B cell (primary cell): ENCODE results near the gene TREML2. TPM values are rescaled to one million over a fixed set of nuclear protein-coding genes. Genes with fewer than 3 reads are reported as not detected.

ENCODE experiments used
- ATAC-seq: fragments of 200-7000 bp; cut with Tn5 transposase; one replicate; pipeline ENCODE4 v1.10.0; 2021; ENCODE audit warnings: low read depth, mild to moderate bottlenecking, moderate number of reproducible peaks, moderate library complexity
- CTCF ChIA-PET: fragments of 350-600 bp; sonication (Branson Sonifier 250); formaldehyde crosslinking; loops from one replicate; lab custom pipeline; 2021; ENCODE audit warnings: antibody characterized with exemption, inconsistent platforms; lab: Charles Lee
- POLR2A ChIA-PET: fragments of 350-600 bp; sonication (Branson Sonifier 250); formaldehyde crosslinking; loops from one replicate; lab custom pipeline; 2021; ENCODE audit warnings: antibody characterized with exemption; lab: Charles Lee
- DNase-seq: peaks from one replicate; pipeline ENCODE4 v3.0.0; 2013
- H2AFZ ChIP-seq: 2 replicates; pipeline ENCODE4 v1.6.1; 2012; ENCODE audit warnings: mild to moderate bottlenecking, low read depth, low read length; ENCODE audit not compliant: insufficient read depth, poor library complexity, severe bottlenecking
- H3K27ac ChIP-seq, 2 donors: 1 replicate in 1 of 2; 2 replicates in 1 of 2; pipeline ENCODE4 v1.5.1; 2012 to 2013; ENCODE audit warnings: low read length in 2 of 2, mild to moderate bottlenecking in 2 of 2, moderate library complexity in 1 of 2
- H3K27me3 ChIP-seq, 4 experiments: fragments of 200-600 bp in 1 of 4; sonication (generic) in 1 of 4; replicated peaks in 1 of 4; 1 replicate in 2 of 4; 2 replicates in 2 of 4; pipeline versions ENCODE4 v1.6.1 to v1.7.0; 2013 to 2016; ENCODE audit warnings: low read length in 3 of 4, mild to moderate bottlenecking in 2 of 4, mixed read lengths in 1 of 4, moderate library complexity in 1 of 4; ENCODE audit not compliant: insufficient read depth in 4 of 4, control insufficient read depth in 3 of 4; ENCODE audit errors: control extremely low read depth in 1 of 4
- H3K36me3 ChIP-seq, 2 experiments: replicated peaks in 1 of 2; 1 replicate in 1 of 2; 2 replicates in 1 of 2; pipeline versions ENCODE4 v1.6.1 to v1.7.1; 2013; ENCODE audit warnings: low read length in 1 of 2; ENCODE audit not compliant: insufficient read depth in 2 of 2, control insufficient read depth in 1 of 2; ENCODE audit errors: control extremely low read depth in 1 of 2, extremely low read depth in 1 of 2
- H3K4me1 ChIP-seq, 2 donors: fragments of 200-600 bp in 1 of 2; sonication (generic) in 1 of 2; 1 replicate in 1 of 2; 2 replicates in 1 of 2; pipeline versions ENCODE4 v1.5.1 to v1.6.1; 2013 to 2017; ENCODE audit warnings: low read length in 2 of 2; ENCODE audit not compliant: control insufficient read depth in 2 of 2, insufficient read depth in 2 of 2
- H3K4me2 ChIP-seq: replicated peaks from 2 replicates; pipeline ENCODE3; 2012; ENCODE audit warnings: mild to moderate bottlenecking, low read depth, low read length; ENCODE audit not compliant: poor library complexity, severe bottlenecking
- H3K4me3 ChIP-seq, 5 experiments: fragments of 200-600 bp in 1 of 5; sonication (generic) in 1 of 5; 1 replicate in 3 of 5; 2 replicates in 2 of 5; pipeline versions ENCODE4 v1.5.1 to v1.7.0; 2011 to 2016; ENCODE audit warnings: low read length in 4 of 5, mild to moderate bottlenecking in 4 of 5, low read depth in 2 of 5, control low read depth in 1 of 5, moderate library complexity in 1 of 5; ENCODE audit not compliant: insufficient read depth in 1 of 5; ENCODE audit errors: control extremely low read depth in 1 of 5, extremely low read depth in 1 of 5
- H3K79me2 ChIP-seq: fragments of 200-600 bp; sonication (generic); one replicate; pipeline ENCODE4 v1.6.0; 2016; ENCODE audit warnings: low read length; ENCODE audit not compliant: control insufficient read depth, insufficient read depth
- H3K9ac ChIP-seq: fragments of 200-600 bp; sonication (generic); 2 replicates; pipeline ENCODE4 v1.6.1; 2017; ENCODE audit warnings: mild to moderate bottlenecking, low read length, moderate library complexity
- H3K9me3 ChIP-seq, 3 donors: one replicate each; pipeline versions ENCODE4 v1.6.1 to v1.7.1; 2013; ENCODE audit warnings: low read length in 2 of 3; ENCODE audit not compliant: control insufficient read depth in 2 of 3, insufficient read depth in 1 of 3; ENCODE audit errors: control extremely low read depth in 1 of 3
- H4K20me1 ChIP-seq: 2 replicates; pipeline ENCODE4 v1.6.0; 2012; ENCODE audit warnings: mild to moderate bottlenecking, low read length; ENCODE audit not compliant: insufficient read depth, control insufficient read depth, poor library complexity, severe bottlenecking
- H3K27ac Mint-ChIP-seq: one replicate; pipeline ENCODE4 v1.8.0; 2021; ENCODE audit warnings: mixed read lengths
- H3K27me3 Mint-ChIP-seq: one replicate; pipeline ENCODE4 v1.8.0; 2021; ENCODE audit warnings: mixed read lengths
- H3K4me1 Mint-ChIP-seq: one replicate; pipeline ENCODE4 v1.8.0; 2021; ENCODE audit warnings: mixed read lengths
- H3K4me3 Mint-ChIP-seq: one replicate; pipeline ENCODE4 v1.8.0; 2021; ENCODE audit warnings: mixed read lengths
- H3K9me3 Mint-ChIP-seq: one replicate; pipeline ENCODE4 v1.8.0; 2022; ENCODE audit warnings: mixed read lengths; ENCODE audit not compliant: insufficient read depth
- EZH2 ChIP-seq: IDR thresholded peaks from 2 replicates; pipeline ENCODE4 v1.6.1; 2012; ENCODE audit warnings: borderline replicate concordance, low read depth, mild to moderate bottlenecking, moderate library complexity, low read length; ENCODE audit not compliant: insufficient read depth, poor library complexity, severe bottlenecking
- WGBS: methylation state at CpG from one replicate; pipeline ENCODE4 v1.1.5; 2013; ENCODE audit warnings: missing lambda C conversion rate; ENCODE audit not compliant: insufficient coverage; 5-methylcytosine and 5-hydroxymethylcytosine counted together
- intact Hi-C: fragments of 100-400 bp; cut with micrococcal nuclease; formaldehyde crosslinking; loops from one replicate; pipeline ENCODE4 v1.10.0; 2022
- polyA plus RNA-seq: library from polyadenylated mRNA; depleted of rRNA; stranded (reverse); fragments of >200 nt; gene quantifications from 2 replicates; pipeline ENCODE4 v1.2.3, GENCODE V29; 2012
- total RNA-seq, 2 donors: library from RNA; stranded (reverse); fragments of 120-200 nt in 1 of 2; gene quantifications; 1 replicate in 1 of 2; 2 replicates in 1 of 2; pipeline versions ENCODE4 v1.2.3 to v1.2.4, GENCODE V29; 2013 to 2022
- TF ChIP-seq, protein P1 (sequence below): fragments of 200-600 bp; IDR thresholded peaks from one replicate; pipeline ENCODE4 v1.8.0; 2022; ENCODE audit warnings: antibody characterized with exemption, mild to moderate bottlenecking

Gene TREML2
- total and polyA plus RNA-seq, 2 donors (not counting 1 experiment from before 2014, with no cell fraction given), result 9.6 to 51.1 TPM

DNA sequence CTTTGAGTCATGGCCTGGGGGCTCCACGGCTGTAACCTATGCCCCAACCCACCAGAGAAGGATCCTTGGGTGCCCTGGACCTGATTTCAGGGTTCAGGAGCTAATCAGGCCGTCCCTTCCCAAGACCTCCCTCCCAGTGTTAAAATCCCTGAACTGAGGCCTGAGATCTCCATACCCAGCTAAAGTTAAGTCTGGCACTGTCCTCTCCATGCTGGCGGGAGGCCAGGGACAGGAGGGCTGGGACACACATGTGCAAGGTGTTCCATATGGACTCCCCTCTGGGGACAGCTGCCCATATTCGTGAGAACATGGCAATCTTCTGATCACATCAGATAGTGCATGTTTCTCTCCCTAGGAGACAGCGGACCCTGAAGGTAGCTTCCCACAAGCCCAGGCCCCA, 15.7 kb upstream of the TREML2 start:
- Mint-ChIP-seq H3K27ac (no peak overlapping the region), H3K27me3 (no peaks in the 10 kb centered on the region), H3K4me1 (peaks cover 1% of the 10 kb centered on the region), H3K4me3 (no peak overlapping the region), H3K9me3 (peaks cover 8% of the 10 kb centered on the region)
- no peak for TF ChIP-seq EZH2
- TF ChIP-seq, protein P1, sequence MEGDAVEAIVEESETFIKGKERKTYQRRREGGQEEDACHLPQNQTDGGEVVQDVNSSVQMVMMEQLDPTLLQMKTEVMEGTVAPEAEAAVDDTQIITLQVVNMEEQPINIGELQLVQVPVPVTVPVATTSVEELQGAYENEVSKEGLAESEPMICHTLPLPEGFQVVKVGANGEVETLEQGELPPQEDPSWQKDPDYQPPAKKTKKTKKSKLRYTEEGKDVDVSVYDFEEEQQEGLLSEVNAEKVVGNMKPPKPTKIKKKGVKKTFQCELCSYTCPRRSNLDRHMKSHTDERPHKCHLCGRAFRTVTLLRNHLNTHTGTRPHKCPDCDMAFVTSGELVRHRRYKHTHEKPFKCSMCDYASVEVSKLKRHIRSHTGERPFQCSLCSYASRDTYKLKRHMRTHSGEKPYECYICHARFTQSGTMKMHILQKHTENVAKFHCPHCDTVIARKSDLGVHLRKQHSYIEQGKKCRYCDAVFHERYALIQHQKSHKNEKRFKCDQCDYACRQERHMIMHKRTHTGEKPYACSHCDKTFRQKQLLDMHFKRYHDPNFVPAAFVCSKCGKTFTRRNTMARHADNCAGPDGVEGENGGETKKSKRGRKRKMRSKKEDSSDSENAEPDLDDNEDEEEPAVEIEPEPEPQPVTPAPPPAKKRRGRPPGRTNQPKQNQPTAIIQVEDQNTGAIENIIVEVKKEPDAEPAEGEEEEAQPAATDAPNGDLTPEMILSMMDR, result no peak
- Histone ChIP-seq H3K4me1 (no peaks in the 10 kb centered on the region), H3K27me3 (no peaks in the 10 kb centered on the region), H2AFZ (no peak overlapping the region), H3K36me3 (no peaks in the 10 kb centered on the region), H3K4me3 (no peak overlapping the region), H3K79me2 (no peaks in the 10 kb centered on the region), H4K20me1 (no peaks in the 10 kb centered on the region), H3K4me2 (no peak overlapping the region), H3K9ac (no peak overlapping the region), H3K27ac (no peak overlapping the region), H3K9me3 (peaks cover 3 to 19% (median 5%) of the 10 kb centered on the region in 3 donors)
- ChIA-PET CTCF (no interaction called here), POLR2A (no interaction called here)
- DNase-seq (no peak), ATAC-seq (no peak)
- intact Hi-C loops, result no loop called here
- WGBS, result 91% methylated on average over 4 of the region's 5 CpGs

- no peak for ATAC-seq
- Histone ChIP-seq H2AFZ (no peak overlapping the region), H3K27me3 (no peaks in the 10 kb centered on the region), H3K9ac (no peak overlapping the region), H3K27ac (no peak overlapping the region), H3K36me3 (no peaks in the 10 kb centered on the region), H4K20me1 (no peaks in the 10 kb centered on the region), H3K4me1 (peaks cover 0 to 5% of the 10 kb centered on the region in 2 donors), H3K9me3 (peaks cover 3 to 19% (median 5%) of the 10 kb centered on the region in 3 donors), H3K79me2 (no peaks in the 10 kb centered on the region), H3K4me2 (no peak overlapping the region), H3K4me3 (no peak overlapping the region)
- Mint-ChIP-seq H3K27me3 (no peaks in the 10 kb centered on the region), H3K4me1 (peaks cover 9% of the 10 kb centered on the region), H3K9me3 (peaks cover 8% of the 10 kb centered on the region), H3K27ac (no peak overlapping the region), H3K4me3 (no peak overlapping the region)
- POLR2A ChIA-PET, result no interaction called here
- 100% methylated on average over 4 of the region's 5 CpGs for WGBS
- intact Hi-C loops, result no loop called here
- CTCF ChIA-PET, result no interaction called here
- DNase-seq, result no peak
- no peak for TF ChIP-seq EZH2
- TF ChIP-seq, protein P1, result no peak
Observed at GRCh38 chr6:41215777-41216176, 14.8 kb upstream of the TREML2 start.
